ENCODE data around the gene PPM1B.
"Not testable (repeated sequence)": the region's sequence is repeated elsewhere in the genome, so short reads cannot be mapped to it uniquely, and the experiment has no call there.

Gene PPM1B

GRCh38 chr2:44200759-44201158, 32.1 kb downstream of the PPM1B start:
- H3K27me3 Mint-ChIP-seq (ENCODE audit: low read depth), result no peaks in the 10 kb centered on the region
- H3K27ac Mint-ChIP-seq, result no peak overlapping the region
- H3K36me3 Mint-ChIP-seq (ENCODE audit: low read depth), result peaks cover 32% of the 10 kb centered on the region
- H3K4me1 Mint-ChIP-seq (ENCODE audit: low read depth), result peaks cover 19% of the 10 kb centered on the region
- H3K4me3 Mint-ChIP-seq, result no peak overlapping the region
- H3K9me3 Mint-ChIP-seq, result peaks cover 6% of the 10 kb centered on the region

- H3K4me1 Mint-ChIP-seq (ENCODE audit: low read depth), result peaks cover 20% of the 10 kb centered on the region
- H3K27ac Mint-ChIP-seq, result no peak overlapping the region
- peaks cover 32% of the 10 kb centered on the region for H3K36me3 Mint-ChIP-seq (ENCODE audit: low read depth)
- H3K4me3 Mint-ChIP-seq, result no peak overlapping the region
- H3K27me3 Mint-ChIP-seq (ENCODE audit: low read depth), result no peaks in the 10 kb centered on the region
- peaks cover 6% of the 10 kb centered on the region for H3K9me3 Mint-ChIP-seq
Measured at GRCh38 chr2:44201648-44202165, 33.0 kb downstream of the PPM1B start.

- peaks cover 30% of the 10 kb centered on the region for H3K36me3 Mint-ChIP-seq (ENCODE audit: low read depth)
- H3K4me3 Mint-ChIP-seq, result no peak overlapping the region
- H3K4me1 Mint-ChIP-seq (ENCODE audit: low read depth), result peaks cover 20% of the 10 kb centered on the region
- peaks cover 6% of the 10 kb centered on the region for H3K9me3 Mint-ChIP-seq
- H3K27ac Mint-ChIP-seq, result no peak overlapping the region
- H3K27me3 Mint-ChIP-seq (ENCODE audit: low read depth), result no peaks in the 10 kb centered on the region
Measured at GRCh38 chr2:44203542-44203941, 34.9 kb downstream of the PPM1B start.

GRCh38 chr2:44205169-44205568, 36.5 kb downstream of the PPM1B start:
- H3K36me3 Mint-ChIP-seq (ENCODE audit: low read depth), result peaks cover 37% of the 10 kb centered on the region
- H3K9me3 Mint-ChIP-seq, result peaks cover 6% of the 10 kb centered on the region
- H3K27ac Mint-ChIP-seq, result no peak overlapping the region
- H3K4me1 Mint-ChIP-seq (ENCODE audit: low read depth), result peaks cover 20% of the 10 kb centered on the region
- H3K4me3 Mint-ChIP-seq, result no peak overlapping the region
- H3K27me3 Mint-ChIP-seq (ENCODE audit: low read depth), result no peaks in the 10 kb centered on the region

- H3K36me3 Mint-ChIP-seq (ENCODE audit: low read depth), result peaks cover 32% of the 10 kb centered on the region
- peaks cover 6% of the 10 kb centered on the region for H3K9me3 Mint-ChIP-seq
- H3K27ac Mint-ChIP-seq, result no peak overlapping the region
- no peak overlapping the region for H3K4me3 Mint-ChIP-seq
- H3K4me1 Mint-ChIP-seq (ENCODE audit: low read depth), result peaks cover 11% of the 10 kb centered on the region
- no peaks in the 10 kb centered on the region for H3K27me3 Mint-ChIP-seq (ENCODE audit: low read depth)
Measured at GRCh38 chr2:44207102-44207501, 38.4 kb downstream of the PPM1B start.

GRCh38 chr2:44207648-44208047, 39.0 kb downstream of the PPM1B start:
- H3K4me3 Mint-ChIP-seq; H3K27me3 Mint-ChIP-seq (ENCODE audit: low read depth); H3K27ac Mint-ChIP-seq; H3K9me3 Mint-ChIP-seq: not testable (repeated sequence)
- Mint-ChIP-seq H3K4me1 (ENCODE audit: low read depth) (peaks cover 11% of the 10 kb centered on the region), H3K36me3 (ENCODE audit: low read depth) (peaks cover 30% of the 10 kb centered on the region)

- Mint-ChIP-seq H3K27ac (no peak overlapping the region), H3K4me1 (ENCODE audit: low read depth) (peaks cover 3% of the 10 kb centered on the region), H3K4me3 (no peak overlapping the region), H3K27me3 (ENCODE audit: low read depth) (no peaks in the 10 kb centered on the region), H3K36me3 (ENCODE audit: low read depth) (peaks cover 15% of the 10 kb centered on the region), H3K9me3 (no peaks in the 10 kb centered on the region)
Measured at GRCh38 chr2:44210362-44210761, 41.7 kb downstream of the PPM1B start.

GRCh38 chr2:44211183-44211582, 42.5 kb downstream of the PPM1B start:
- Mint-ChIP-seq H3K27me3 (ENCODE audit: low read depth) (no peaks in the 10 kb centered on the region), H3K4me1 (ENCODE audit: low read depth) (peaks cover 3% of the 10 kb centered on the region), H3K27ac (no peak overlapping the region), H3K9me3 (no peaks in the 10 kb centered on the region), H3K4me3 (no peak overlapping the region), H3K36me3 (ENCODE audit: low read depth) (peaks cover 19% of the 10 kb centered on the region)

GRCh38 chr2:44212302-44212701, 43.6 kb downstream of the PPM1B start:
- H3K4me3 Mint-ChIP-seq, result no peak overlapping the region
- peaks cover 3% of the 10 kb centered on the region for H3K4me1 Mint-ChIP-seq (ENCODE audit: low read depth)
- H3K27ac Mint-ChIP-seq, result no peak overlapping the region
- H3K36me3 Mint-ChIP-seq (ENCODE audit: low read depth), result peaks cover 22% of the 10 kb centered on the region
- no peaks in the 10 kb centered on the region for H3K27me3 Mint-ChIP-seq (ENCODE audit: low read depth)
- H3K9me3 Mint-ChIP-seq, result no peaks in the 10 kb centered on the region

GRCh38 chr2:44215827-44216226, 47.2 kb downstream of the PPM1B start:
- Mint-ChIP-seq H3K27me3 (ENCODE audit: low read depth) (no peaks in the 10 kb centered on the region), H3K4me3 (no peak overlapping the region), H3K36me3 (ENCODE audit: low read depth) (peaks cover 19% of the 10 kb centered on the region), H3K27ac (no peak overlapping the region), H3K9me3 (no peaks in the 10 kb centered on the region), H3K4me1 (ENCODE audit: low read depth) (peaks cover 5% of the 10 kb centered on the region)

- Mint-ChIP-seq H3K9me3 (no peaks in the 10 kb centered on the region), H3K27me3 (ENCODE audit: low read depth) (no peaks in the 10 kb centered on the region), H3K27ac (no peak overlapping the region), H3K36me3 (ENCODE audit: low read depth) (peaks cover 28% of the 10 kb centered on the region), H3K4me1 (ENCODE audit: low read depth) (peaks cover 8% of the 10 kb centered on the region), H3K4me3 (no peak overlapping the region)
Measured at GRCh38 chr2:44218771-44219170, 50.1 kb downstream of the PPM1B start.

- peaks cover 7% of the 10 kb centered on the region for H3K36me3 Mint-ChIP-seq (ENCODE audit: low read depth)
- no peaks in the 10 kb centered on the region for H3K4me1 Mint-ChIP-seq (ENCODE audit: low read depth)
- H3K4me3 Mint-ChIP-seq, result no peak overlapping the region
- H3K9me3 Mint-ChIP-seq, result no peaks in the 10 kb centered on the region
- H3K27ac Mint-ChIP-seq, result no peak overlapping the region
- H3K27me3 Mint-ChIP-seq (ENCODE audit: low read depth), result no peaks in the 10 kb centered on the region
Measured at GRCh38 chr2:44226753-44227152, 58.1 kb downstream of the PPM1B start.

- H3K36me3 Mint-ChIP-seq (ENCODE audit: low read depth), result peaks cover 6% of the 10 kb centered on the region
- H3K4me1 Mint-ChIP-seq (ENCODE audit: low read depth), result no peaks in the 10 kb centered on the region
- H3K4me3 Mint-ChIP-seq, result no peak overlapping the region
- H3K27me3 Mint-ChIP-seq (ENCODE audit: low read depth), result no peaks in the 10 kb centered on the region
- H3K27ac Mint-ChIP-seq, result no peak overlapping the region
- H3K9me3 Mint-ChIP-seq, result no peaks in the 10 kb centered on the region
Measured at GRCh38 chr2:44230378-44230777, 61.7 kb downstream of the PPM1B start.

GRCh38 chr2:44233450-44234128, 64.9 kb downstream of the PPM1B start:
- H3K27ac Mint-ChIP-seq, result no peak overlapping the region
- H3K9me3 Mint-ChIP-seq, result no peaks in the 10 kb centered on the region
- no peak overlapping the region for H3K4me3 Mint-ChIP-seq
- H3K27me3 Mint-ChIP-seq (ENCODE audit: low read depth), result no peaks in the 10 kb centered on the region
- H3K4me1 Mint-ChIP-seq (ENCODE audit: low read depth), result peaks cover 9% of the 10 kb centered on the region
- peaks cover 4% of the 10 kb centered on the region for H3K36me3 Mint-ChIP-seq (ENCODE audit: low read depth)

- Mint-ChIP-seq H3K9me3 (no peaks in the 10 kb centered on the region), H3K4me3 (peak overlapping the region; percentile 29), H3K4me1 (ENCODE audit: low read depth) (peaks cover 9% of the 10 kb centered on the region)
Measured at GRCh38 chr2:44237221-44237620, 68.5 kb downstream of the PPM1B start.

More at GRCh38 chr2:44237221-44237620, 68.5 kb downstream of the PPM1B start:
- H3K27ac Mint-ChIP-seq, result peak overlapping the region; percentile 46
- no peaks in the 10 kb centered on the region for H3K27me3 Mint-ChIP-seq (ENCODE audit: low read depth)
- H3K36me3 Mint-ChIP-seq (ENCODE audit: low read depth), result peaks cover 2% of the 10 kb centered on the region
